Colonic mucosa (tissue), 4 donors: ENCODE results near the gene COL27A1. TPM values are rescaled to one million over a fixed set of nuclear protein-coding genes. Genes with fewer than 3 reads are reported as not detected.

Experiments used
- DNase-seq: peaks from one replicate; pipeline ENCODE4 v3.0.0-alpha.2; 2020
- H3K27ac ChIP-seq: fragments of 200-600 bp; one replicate; pipeline ENCODE4 v1.8.0; 2021
- H3K27me3 ChIP-seq: fragments of 200-600 bp; one replicate; pipeline ENCODE4 v1.8.0; 2021
- H3K36me3 ChIP-seq: fragments of 200-600 bp; one replicate; pipeline ENCODE4 v1.8.0; 2021
- H3K4me1 ChIP-seq: fragments of 200-600 bp; one replicate; pipeline ENCODE4 v1.8.0; 2021; ENCODE audit warnings: mild to moderate bottlenecking
- H3K4me3 ChIP-seq: fragments of 200-600 bp; one replicate; pipeline ENCODE4 v1.8.0; 2021
- H3K9ac ChIP-seq, 2 donors: one replicate each; pipeline ENCODE4 v1.7.0; 2013; ENCODE audit warnings: control low read depth in 2 of 2, low read depth in 2 of 2, low read length in 2 of 2
- H3K9me3 ChIP-seq: fragments of 200-600 bp; one replicate; pipeline ENCODE4 v1.8.0; 2021
- CTCF ChIP-seq: fragments of 200-600 bp; IDR thresholded peaks from one replicate; pipeline ENCODE4 v1.8.0; 2022; ENCODE audit warnings: antibody characterized with exemption, mild to moderate bottlenecking
- intact Hi-C: fragments of 100-400 bp; cut with DNase I; formaldehyde crosslinking; loops from one replicate; pipeline ENCODE4 v1.14.1; 2022
- total RNA-seq, 2 donors: library from RNA; stranded (reverse); fragmentation: NEBNext Ultra II Directional in 1 of 2; extraction: Animal tissue kit (Norgen Biotek cat#: 25700) in 1 of 2; gene quantifications; one replicate each; pipeline ENCODE4 v1.2.1, GENCODE V29; 2021
- donor health status: healthy.
- donor health status: DM: no; HTN: no; CAD: no.
- donor health status: DM: no; HTN: no; CAD: no.

COL27A1 gene
- total RNA-seq, 2 donors from 2014 or later = 2.9 to 4.2 TPM

- no peak for DNase-seq
- no peaks in the 10 kb centered on the region for H3K9me3 ChIP-seq
- H3K4me3 ChIP-seq = no peak overlapping the region
- intact Hi-C loops = no loop called here
- H3K9ac ChIP-seq = no peak overlapping the region
- H3K27me3 ChIP-seq = no peaks in the 10 kb centered on the region
- no peaks in the 10 kb centered on the region for H3K36me3 ChIP-seq
- H3K4me1 ChIP-seq = no peaks in the 10 kb centered on the region
- H3K27ac ChIP-seq = no peak overlapping the region
- no peak for TF ChIP-seq CTCF
Measured at GRCh38 chr9:114216976-114217375, 61.6 kb downstream of the COL27A1 start.

- H3K36me3 ChIP-seq = no peaks in the 10 kb centered on the region
- no peak overlapping the region for H3K9ac ChIP-seq
- H3K4me3 ChIP-seq = no peak overlapping the region
- no peak overlapping the region for H3K27ac ChIP-seq
- H3K4me1 ChIP-seq = no peaks in the 10 kb centered on the region
- intact Hi-C loops = no loop called here
- TF ChIP-seq CTCF = no peak
- DNase-seq = no peak
- no peaks in the 10 kb centered on the region for H3K27me3 ChIP-seq
- H3K9me3 ChIP-seq = no peaks in the 10 kb centered on the region
Measured at GRCh38 chr9:114218264-114219120, 63.2 kb downstream of the COL27A1 start.

GRCh38 chr9:114220061-114220541, 64.8 kb downstream of the COL27A1 start:
- TF ChIP-seq CTCF = no peak
- DNase-seq = no peak
- no peaks in the 10 kb centered on the region for H3K27me3 ChIP-seq
- no peak overlapping the region for H3K9ac ChIP-seq
- H3K9me3 ChIP-seq = no peaks in the 10 kb centered on the region
- no peaks in the 10 kb centered on the region for H3K36me3 ChIP-seq
- H3K27ac ChIP-seq = no peak overlapping the region
- H3K4me3 ChIP-seq = no peak overlapping the region
- intact Hi-C loops = no loop called here
- H3K4me1 ChIP-seq = no peaks in the 10 kb centered on the region

- Histone ChIP-seq H3K27ac (no peak overlapping the region), H3K9me3 (no peaks in the 10 kb centered on the region), H3K9ac (no peak overlapping the region), H3K4me1 (no peaks in the 10 kb centered on the region), H3K36me3 (no peaks in the 10 kb centered on the region), H3K4me3 (no peak overlapping the region), H3K27me3 (no peaks in the 10 kb centered on the region)
- TF ChIP-seq CTCF = no peak
- intact Hi-C loops = no loop called here
- DNase-seq = no peak
Measured at GRCh38 chr9:114221706-114222465, 66.5 kb downstream of the COL27A1 start.

- Histone ChIP-seq H3K36me3 (no peaks in the 10 kb centered on the region), H3K4me3 (no peak overlapping the region), H3K9ac (no peak overlapping the region), H3K27ac (no peak overlapping the region), H3K4me1 (no peaks in the 10 kb centered on the region), H3K9me3 (no peaks in the 10 kb centered on the region), H3K27me3 (no peaks in the 10 kb centered on the region)
- no peak for DNase-seq
- no peak for TF ChIP-seq CTCF
- intact Hi-C loops = no loop called here
Measured at GRCh38 chr9:114223564-114224246, 68.4 kb downstream of the COL27A1 start.
